Measurements from ENCODE around the gene TFCP2. TPM values are rescaled to one million over a fixed set of nuclear protein-coding genes. Genes with fewer than 3 reads are reported as not detected.
A peak's percentile ranks its signal among the peaks of the same experiment; 100 is the strongest.

The TFCP2 gene
- total and polyA plus RNA-seq, 2 donors from 2014 or later, result 15.2 to 31.2 TPM

DNA sequence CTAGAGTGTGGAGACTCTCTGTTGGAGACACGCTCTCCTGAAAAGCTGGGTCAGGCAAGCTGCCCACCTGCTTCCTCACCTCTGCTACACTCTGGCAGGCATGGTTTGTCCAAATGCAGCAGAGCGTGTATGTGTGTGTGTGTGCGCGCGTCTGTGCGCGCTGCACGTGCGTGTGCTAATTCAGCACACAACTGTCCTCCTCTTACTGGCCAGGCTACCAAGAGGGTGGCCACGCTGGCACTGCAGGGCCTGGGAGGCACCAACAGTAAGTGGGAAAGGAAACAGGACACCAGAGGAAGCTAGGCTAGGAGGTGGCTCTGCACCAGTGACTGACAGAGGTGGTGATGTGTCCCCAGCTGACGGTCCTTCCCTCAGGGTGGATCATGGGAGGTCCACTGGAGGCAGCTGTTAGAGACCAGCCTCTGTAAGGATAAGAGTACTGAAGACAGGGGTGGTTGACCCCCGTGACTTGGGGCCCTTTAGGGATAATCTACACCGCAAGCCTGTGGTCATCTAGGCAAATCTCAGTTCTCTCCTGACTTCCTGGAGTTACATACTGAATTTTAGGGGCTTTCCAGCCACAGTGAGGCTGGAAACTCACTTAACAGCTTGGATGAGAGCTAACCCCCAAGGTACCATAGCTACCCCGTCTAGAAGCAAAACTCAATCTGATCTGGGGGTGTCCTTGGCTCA lies 15.6 kb upstream of the TFCP2 start:
- no peak for FAIRE-seq
- DNase-seq, result peak; percentile 31 to 76 (median 35)
- Histone ChIP-seq H3K9me3 (ENCODE audit: control insufficient read depth in 2 of 3, insufficient read depth in 1 of 3, low read length in 3 of 3) (no peaks in the 10 kb centered on the region), H3K27me3 (ENCODE audit: control insufficient read depth, insufficient read depth, low read length) (no peaks in the 10 kb centered on the region), H3K27ac (ENCODE audit: low read depth in 2 of 2, low read length in 2 of 2) (no peak overlapping the region), H3K4me3 (ENCODE audit: low read length in 3 of 3) (no peak overlapping the region), H3K36me3 (ENCODE audit: control insufficient read depth in 2 of 3, insufficient read depth in 3 of 3, low read length in 3 of 3) (peaks cover 0 to 8% (median 2%) of the 10 kb centered on the region in 3 donors), H3K9ac (ENCODE audit: low read length in 3 of 3) (no peak overlapping the region), H3K4me1 (ENCODE audit: control insufficient read depth in 2 of 3, insufficient read depth in 2 of 3, low read depth in 1 of 3, low read length in 3 of 3) (peaks cover 0 to 8% (median 4%) of the 10 kb centered on the region in 3 donors)
- intact Hi-C loops (cut with DNase I), result no loop called here
- TF ChIP-seq, protein P1, sequence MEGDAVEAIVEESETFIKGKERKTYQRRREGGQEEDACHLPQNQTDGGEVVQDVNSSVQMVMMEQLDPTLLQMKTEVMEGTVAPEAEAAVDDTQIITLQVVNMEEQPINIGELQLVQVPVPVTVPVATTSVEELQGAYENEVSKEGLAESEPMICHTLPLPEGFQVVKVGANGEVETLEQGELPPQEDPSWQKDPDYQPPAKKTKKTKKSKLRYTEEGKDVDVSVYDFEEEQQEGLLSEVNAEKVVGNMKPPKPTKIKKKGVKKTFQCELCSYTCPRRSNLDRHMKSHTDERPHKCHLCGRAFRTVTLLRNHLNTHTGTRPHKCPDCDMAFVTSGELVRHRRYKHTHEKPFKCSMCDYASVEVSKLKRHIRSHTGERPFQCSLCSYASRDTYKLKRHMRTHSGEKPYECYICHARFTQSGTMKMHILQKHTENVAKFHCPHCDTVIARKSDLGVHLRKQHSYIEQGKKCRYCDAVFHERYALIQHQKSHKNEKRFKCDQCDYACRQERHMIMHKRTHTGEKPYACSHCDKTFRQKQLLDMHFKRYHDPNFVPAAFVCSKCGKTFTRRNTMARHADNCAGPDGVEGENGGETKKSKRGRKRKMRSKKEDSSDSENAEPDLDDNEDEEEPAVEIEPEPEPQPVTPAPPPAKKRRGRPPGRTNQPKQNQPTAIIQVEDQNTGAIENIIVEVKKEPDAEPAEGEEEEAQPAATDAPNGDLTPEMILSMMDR (IDR thresholded peaks at IDR 0.05; ENCODE audit: borderline replicate concordance, extremely low read depth, insufficient read depth), result no peak

DNA sequence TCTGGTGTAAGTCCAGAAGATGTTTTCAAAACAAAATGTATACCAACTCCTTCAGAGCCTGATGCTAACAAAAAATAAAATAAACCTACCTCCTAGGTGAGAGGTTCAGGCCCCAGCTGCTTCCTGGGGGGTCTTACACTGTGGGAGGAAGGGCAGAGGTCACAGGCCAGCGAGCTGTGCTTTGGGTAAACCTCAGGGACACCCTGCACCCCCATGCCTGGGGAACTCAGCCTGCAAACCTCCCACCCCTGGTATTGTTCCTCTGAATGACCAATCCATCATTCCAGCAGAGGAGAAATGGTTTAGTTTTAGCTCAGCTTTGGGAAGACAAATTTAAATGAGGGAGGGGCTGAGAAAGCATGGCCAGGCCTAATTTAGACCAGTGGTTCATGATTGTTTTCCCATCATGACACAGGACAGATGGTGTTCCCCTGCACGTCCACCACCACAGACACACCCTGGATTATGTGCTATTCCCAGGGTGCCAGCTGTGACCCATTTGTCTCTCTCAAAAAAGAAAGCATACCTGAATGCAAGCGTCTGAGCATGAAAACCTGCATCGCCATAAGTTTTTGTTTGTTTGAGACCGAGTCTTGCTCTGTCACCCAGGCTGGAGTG lies 14.5 kb upstream of the TFCP2 start:
- TF ChIP-seq, protein P1 (IDR thresholded peaks at IDR 0.05; ENCODE audit: borderline replicate concordance, extremely low read depth, insufficient read depth), result no peak
- DNase-seq, result no peak
- no peak overlapping the region for H3K27ac ChIP-seq (ENCODE audit: low read depth in 2 of 2, low read length in 2 of 2)
- no peak for FAIRE-seq
- H3K9ac ChIP-seq (ENCODE audit: low read length in 3 of 3), result no peak overlapping the region
- peaks cover 0 to 8% (median 2%) of the 10 kb centered on the region in 3 donors for H3K36me3 ChIP-seq (ENCODE audit: control insufficient read depth in 2 of 3, insufficient read depth in 3 of 3, low read length in 3 of 3)
- H3K27me3 ChIP-seq (ENCODE audit: control insufficient read depth, insufficient read depth, low read length), result no peaks in the 10 kb centered on the region
- no peaks in the 10 kb centered on the region for H3K9me3 ChIP-seq (ENCODE audit: control insufficient read depth in 2 of 3, insufficient read depth in 1 of 3, low read length in 3 of 3)
- H3K4me3 ChIP-seq (ENCODE audit: low read length in 3 of 3), result no peak overlapping the region
- H3K4me1 ChIP-seq (ENCODE audit: control insufficient read depth in 2 of 3, insufficient read depth in 2 of 3, low read depth in 1 of 3, low read length in 3 of 3), result peaks cover 0 to 10% (median 4%) of the 10 kb centered on the region in 3 donors
- intact Hi-C loops (cut with DNase I), result no loop called here

DNA sequence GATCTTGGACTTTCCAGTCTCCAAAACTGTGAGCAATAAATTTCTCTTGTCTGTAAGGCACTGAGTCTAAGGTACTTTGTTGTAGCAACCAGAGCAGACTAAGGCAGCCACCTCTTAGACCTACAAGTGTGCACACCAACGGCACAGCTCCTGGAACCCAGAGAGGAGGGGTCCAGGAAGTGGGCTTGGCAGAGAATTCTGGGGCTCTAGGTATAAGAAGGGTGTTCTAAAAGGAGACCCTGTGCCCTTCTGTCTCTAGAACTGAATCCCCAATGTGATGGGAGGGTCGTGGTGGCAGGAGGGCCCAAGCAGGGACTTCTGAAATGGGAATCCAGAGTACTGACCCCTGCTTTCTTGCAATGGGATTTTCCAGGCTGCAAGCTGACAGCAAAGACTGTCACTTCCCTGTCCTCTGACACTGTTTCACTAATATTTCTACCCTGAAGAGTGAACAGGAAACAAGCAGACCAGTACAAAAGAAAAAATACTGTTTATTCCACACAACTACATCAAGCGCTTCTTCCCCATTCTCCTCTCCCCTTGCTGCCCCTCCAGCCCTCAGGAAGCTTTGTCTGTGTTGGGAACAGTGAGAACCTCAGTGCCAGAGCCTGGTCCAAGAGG lies 13.6 kb upstream of the TFCP2 start:
- TF ChIP-seq, protein P1 (IDR thresholded peaks at IDR 0.05; ENCODE audit: borderline replicate concordance, extremely low read depth, insufficient read depth), result no peak

More for the DNA sequence above, 13.6 kb upstream of the TFCP2 start:
- Histone ChIP-seq H3K4me3 (ENCODE audit: low read length in 3 of 3) (no peak overlapping the region), H3K9me3 (ENCODE audit: control insufficient read depth in 2 of 3, insufficient read depth in 1 of 3, low read length in 3 of 3) (no peaks in the 10 kb centered on the region), H3K9ac (ENCODE audit: low read length in 3 of 3) (no peak overlapping the region), H3K27ac (ENCODE audit: low read depth in 2 of 2, low read length in 2 of 2) (no peak overlapping the region), H3K27me3 (ENCODE audit: control insufficient read depth, insufficient read depth, low read length) (no peaks in the 10 kb centered on the region), H3K36me3 (ENCODE audit: control insufficient read depth in 2 of 3, insufficient read depth in 3 of 3, low read length in 3 of 3) (peaks cover 0 to 8% (median 2%) of the 10 kb centered on the region in 3 donors), H3K4me1 (ENCODE audit: control insufficient read depth in 2 of 3, insufficient read depth in 2 of 3, low read depth in 1 of 3, low read length in 3 of 3) (peaks cover 0 to 10% (median 4%) of the 10 kb centered on the region in 3 donors)
- intact Hi-C loops (cut with DNase I), result no loop called here
- no peak for DNase-seq
- FAIRE-seq, result no peak
